ENCODE measurements around the gene CHTF8.

DNA sequence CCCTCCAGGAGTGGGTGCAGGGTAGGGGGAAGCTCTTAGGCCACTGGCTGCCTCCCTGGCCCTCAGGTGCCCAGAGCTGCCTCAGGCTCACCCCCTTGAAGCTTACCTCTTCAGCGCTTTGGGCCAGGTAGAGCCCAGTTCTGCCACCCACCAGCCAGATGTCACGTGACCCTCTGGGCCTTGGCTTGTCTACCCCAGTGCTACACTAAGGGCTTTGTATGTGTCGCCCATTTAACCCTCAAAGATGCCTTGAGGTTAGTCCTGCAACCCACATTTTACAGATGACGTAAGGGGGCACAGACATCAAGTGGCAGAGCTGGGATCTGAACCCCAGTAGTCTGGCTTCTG is 23.5 kb downstream of the CHTF8 start:
- TF ChIP-seq, protein P1, sequence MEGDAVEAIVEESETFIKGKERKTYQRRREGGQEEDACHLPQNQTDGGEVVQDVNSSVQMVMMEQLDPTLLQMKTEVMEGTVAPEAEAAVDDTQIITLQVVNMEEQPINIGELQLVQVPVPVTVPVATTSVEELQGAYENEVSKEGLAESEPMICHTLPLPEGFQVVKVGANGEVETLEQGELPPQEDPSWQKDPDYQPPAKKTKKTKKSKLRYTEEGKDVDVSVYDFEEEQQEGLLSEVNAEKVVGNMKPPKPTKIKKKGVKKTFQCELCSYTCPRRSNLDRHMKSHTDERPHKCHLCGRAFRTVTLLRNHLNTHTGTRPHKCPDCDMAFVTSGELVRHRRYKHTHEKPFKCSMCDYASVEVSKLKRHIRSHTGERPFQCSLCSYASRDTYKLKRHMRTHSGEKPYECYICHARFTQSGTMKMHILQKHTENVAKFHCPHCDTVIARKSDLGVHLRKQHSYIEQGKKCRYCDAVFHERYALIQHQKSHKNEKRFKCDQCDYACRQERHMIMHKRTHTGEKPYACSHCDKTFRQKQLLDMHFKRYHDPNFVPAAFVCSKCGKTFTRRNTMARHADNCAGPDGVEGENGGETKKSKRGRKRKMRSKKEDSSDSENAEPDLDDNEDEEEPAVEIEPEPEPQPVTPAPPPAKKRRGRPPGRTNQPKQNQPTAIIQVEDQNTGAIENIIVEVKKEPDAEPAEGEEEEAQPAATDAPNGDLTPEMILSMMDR (tag by site-specific recombination; IDR thresholded peaks at IDR 0.05), result no peak
- TF ChIP-seq SP2 (tag by site-specific recombination; IDR thresholded peaks at IDR 0.05) (no peak), ZNF792 (tag by site-specific recombination; IDR thresholded peaks at IDR 0.05) (no peak), BCL11B (tag by site-specific recombination; IDR thresholded peaks at IDR 0.05; ENCODE audit: low read depth) (no peak), ZNF670 (tag by site-specific recombination; IDR thresholded peaks at IDR 0.05; ENCODE audit: low read depth) (no peak), ZNF350 (tag by site-specific recombination; IDR thresholded peaks at IDR 0.05) (no peak), SALL2 (tag by site-specific recombination; IDR thresholded peaks at IDR 0.05; ENCODE audit: borderline replicate concordance) (no peak), ZNF610 (tag by site-specific recombination; IDR thresholded peaks at IDR 0.05; ENCODE audit: borderline replicate concordance) (no peak)
- TF ChIP-seq, protein P2, sequence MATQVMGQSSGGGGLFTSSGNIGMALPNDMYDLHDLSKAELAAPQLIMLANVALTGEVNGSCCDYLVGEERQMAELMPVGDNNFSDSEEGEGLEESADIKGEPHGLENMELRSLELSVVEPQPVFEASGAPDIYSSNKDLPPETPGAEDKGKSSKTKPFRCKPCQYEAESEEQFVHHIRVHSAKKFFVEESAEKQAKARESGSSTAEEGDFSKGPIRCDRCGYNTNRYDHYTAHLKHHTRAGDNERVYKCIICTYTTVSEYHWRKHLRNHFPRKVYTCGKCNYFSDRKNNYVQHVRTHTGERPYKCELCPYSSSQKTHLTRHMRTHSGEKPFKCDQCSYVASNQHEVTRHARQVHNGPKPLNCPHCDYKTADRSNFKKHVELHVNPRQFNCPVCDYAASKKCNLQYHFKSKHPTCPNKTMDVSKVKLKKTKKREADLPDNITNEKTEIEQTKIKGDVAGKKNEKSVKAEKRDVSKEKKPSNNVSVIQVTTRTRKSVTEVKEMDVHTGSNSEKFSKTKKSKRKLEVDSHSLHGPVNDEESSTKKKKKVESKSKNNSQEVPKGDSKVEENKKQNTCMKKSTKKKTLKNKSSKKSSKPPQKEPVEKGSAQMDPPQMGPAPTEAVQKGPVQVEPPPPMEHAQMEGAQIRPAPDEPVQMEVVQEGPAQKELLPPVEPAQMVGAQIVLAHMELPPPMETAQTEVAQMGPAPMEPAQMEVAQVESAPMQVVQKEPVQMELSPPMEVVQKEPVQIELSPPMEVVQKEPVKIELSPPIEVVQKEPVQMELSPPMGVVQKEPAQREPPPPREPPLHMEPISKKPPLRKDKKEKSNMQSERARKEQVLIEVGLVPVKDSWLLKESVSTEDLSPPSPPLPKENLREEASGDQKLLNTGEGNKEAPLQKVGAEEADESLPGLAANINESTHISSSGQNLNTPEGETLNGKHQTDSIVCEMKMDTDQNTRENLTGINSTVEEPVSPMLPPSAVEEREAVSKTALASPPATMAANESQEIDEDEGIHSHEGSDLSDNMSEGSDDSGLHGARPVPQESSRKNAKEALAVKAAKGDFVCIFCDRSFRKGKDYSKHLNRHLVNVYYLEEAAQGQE (tag by site-specific recombination; IDR thresholded peaks at IDR 0.05), result no peak
- TF ChIP-seq, protein P3, sequence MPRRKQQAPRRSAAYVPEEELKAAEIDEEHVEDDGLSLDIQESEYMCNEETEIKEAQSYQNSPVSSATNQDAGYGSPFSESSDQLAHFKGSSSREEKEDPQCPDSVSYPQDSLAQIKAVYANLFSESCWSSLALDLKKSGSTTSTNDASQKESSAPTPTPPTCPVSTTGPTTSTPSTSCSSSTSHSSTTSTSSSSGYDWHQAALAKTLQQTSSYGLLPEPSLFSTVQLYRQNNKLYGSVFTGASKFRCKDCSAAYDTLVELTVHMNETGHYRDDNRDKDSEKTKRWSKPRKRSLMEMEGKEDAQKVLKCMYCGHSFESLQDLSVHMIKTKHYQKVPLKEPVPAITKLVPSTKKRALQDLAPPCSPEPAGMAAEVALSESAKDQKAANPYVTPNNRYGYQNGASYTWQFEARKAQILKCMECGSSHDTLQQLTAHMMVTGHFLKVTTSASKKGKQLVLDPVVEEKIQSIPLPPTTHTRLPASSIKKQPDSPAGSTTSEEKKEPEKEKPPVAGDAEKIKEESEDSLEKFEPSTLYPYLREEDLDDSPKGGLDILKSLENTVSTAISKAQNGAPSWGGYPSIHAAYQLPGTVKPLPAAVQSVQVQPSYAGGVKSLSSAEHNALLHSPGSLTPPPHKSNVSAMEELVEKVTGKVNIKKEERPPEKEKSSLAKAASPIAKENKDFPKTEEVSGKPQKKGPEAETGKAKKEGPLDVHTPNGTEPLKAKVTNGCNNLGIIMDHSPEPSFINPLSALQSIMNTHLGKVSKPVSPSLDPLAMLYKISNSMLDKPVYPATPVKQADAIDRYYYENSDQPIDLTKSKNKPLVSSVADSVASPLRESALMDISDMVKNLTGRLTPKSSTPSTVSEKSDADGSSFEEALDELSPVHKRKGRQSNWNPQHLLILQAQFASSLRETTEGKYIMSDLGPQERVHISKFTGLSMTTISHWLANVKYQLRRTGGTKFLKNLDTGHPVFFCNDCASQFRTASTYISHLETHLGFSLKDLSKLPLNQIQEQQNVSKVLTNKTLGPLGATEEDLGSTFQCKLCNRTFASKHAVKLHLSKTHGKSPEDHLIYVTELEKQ (tag by site-specific recombination; IDR thresholded peaks at IDR 0.05; ENCODE audit: borderline replicate concordance), result no peak
- TF ChIP-seq, protein P4, sequence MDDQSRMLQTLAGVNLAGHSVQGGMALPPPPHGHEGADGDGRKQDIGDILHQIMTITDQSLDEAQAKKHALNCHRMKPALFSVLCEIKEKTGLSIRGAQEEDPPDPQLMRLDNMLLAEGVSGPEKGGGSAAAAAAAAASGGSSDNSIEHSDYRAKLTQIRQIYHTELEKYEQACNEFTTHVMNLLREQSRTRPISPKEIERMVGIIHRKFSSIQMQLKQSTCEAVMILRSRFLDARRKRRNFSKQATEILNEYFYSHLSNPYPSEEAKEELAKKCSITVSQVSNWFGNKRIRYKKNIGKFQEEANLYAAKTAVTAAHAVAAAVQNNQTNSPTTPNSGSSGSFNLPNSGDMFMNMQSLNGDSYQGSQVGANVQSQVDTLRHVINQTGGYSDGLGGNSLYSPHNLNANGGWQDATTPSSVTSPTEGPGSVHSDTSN (CRISPR knock-in tag; IDR thresholded peaks at IDR 0.05), result no peak

Data from HEK293 (cell line).